Right lobe of liver (tissue), 6 donors: ENCODE measurements around the gene DBF4. TPM values are rescaled to one million over a fixed set of nuclear protein-coding genes. Genes with fewer than 3 reads are reported as not detected.
"Not testable (repeated sequence)": the region's sequence is repeated elsewhere in the genome, so short reads cannot be mapped to it uniquely, and the experiment has no call there.

ENCODE experiments used
- ATAC-seq, 4 donors: fragments of 200-7000 bp; cut with Tn5 transposase; one replicate each; pipeline ENCODE4 v1.9.1; 2020; ENCODE audit warnings: mild to moderate bottlenecking in 4 of 4, moderate library complexity in 4 of 4
- DNase-seq, 3 donors: peaks; one replicate each; pipeline ENCODE4 v3.0.0-alpha.2; 2020
- H3K27ac ChIP-seq, 3 donors: fragments of 200-600 bp; one replicate each; pipeline ENCODE4 v1.8.0; 2022
- H3K27me3 ChIP-seq, 2 donors: fragments of 200-600 bp; one replicate each; pipeline ENCODE4 v1.8.0; 2022
- H3K36me3 ChIP-seq, 4 donors: fragments of 200-600 bp; sonication (generic) in 1 of 4; one replicate each; pipeline versions ENCODE4 v1.5.1 to v1.8.0; 2017 to 2022; ENCODE audit warnings: control low read depth in 1 of 4
- H3K4me1 ChIP-seq, 4 donors: fragments of 200-600 bp; sonication (generic) in 1 of 4; one replicate each; pipeline versions ENCODE4 v1.5.1 to v1.8.0; 2017 to 2022; ENCODE audit warnings: control low read depth in 1 of 4
- H3K4me3 ChIP-seq, 3 donors: fragments of 200-600 bp; one replicate each; pipeline ENCODE4 v1.8.0; 2022
- H3K9me3 ChIP-seq, 4 donors: fragments of 200-600 bp; sonication (generic) in 1 of 4; one replicate each; pipeline versions ENCODE4 v1.5.1 to v1.8.0; 2017 to 2022; ENCODE audit warnings: control low read depth in 1 of 4
- POLR2A ChIP-seq: fragments of 450-650 bp; IDR thresholded peaks from one replicate; pipeline ENCODE4 v1.6.1; 2017; ENCODE audit warnings: antibody characterized with exemption, mild to moderate bottlenecking
- WGBS: methylation state at CpG from one replicate; pipeline ENCODE4 v1.1.6; 2018; ENCODE audit warnings: low coverage, low lambda C conversion rate; ENCODE audit not compliant: insufficient coverage; ENCODE audit errors: missing lambda C conversion rate; 5-methylcytosine and 5-hydroxymethylcytosine counted together
- intact Hi-C, 2 donors: fragments of 100-400 bp; cut with DNase I; formaldehyde crosslinking; loops; one replicate each; pipeline versions ENCODE4 v1.11.2 to v1.14.1; 2022
- total RNA-seq, 6 experiments: library from RNA; depleted of rRNA in 2 of 6; stranded (reverse); fragments of >200 nt in 2 of 6; fragmentation: NEBNext Ultra II Directional in 3 of 6; extraction: Animal tissue kit (Norgen Biotek cat#: 25700) in 3 of 6; gene quantifications; one replicate each; pipeline versions ENCODE4 v1.1.0 to v1.2.4, GENCODE V29; 2016 to 2023
- TF ChIP-seq, protein P1 (sequence below), 4 donors: fragments of 200-600 bp in 3 of 4; fragments of 450-650 bp in 1 of 4; IDR thresholded peaks; one replicate each; pipeline versions ENCODE4 v1.5.1 to v1.8.0; 2016 to 2022; ENCODE audit warnings: antibody characterized with exemption in 4 of 4, mild to moderate bottlenecking in 2 of 4
- donor health status: DM: no; HTN: yes; CAD: no.
- donor health status: DM: no; HTN: no; CAD: no.
- donor health status: DM: no; HTN: no; CAD: no.
- donor health status: DM: no; HTN: yes; CAD: no.
- donor health status: DM: no; HTN: yes; CAD: no.

DBF4 gene
- total RNA-seq, 6 experiments from 2014 or later: 2.3 to 7.6 (median 3.6) TPM

GRCh38 chr7:87919875-87920274 is 43.6 kb downstream of the DBF4 start:
- Histone ChIP-seq H3K9me3 (no peaks in the 10 kb centered on the region), H3K27ac (no peak overlapping the region), H3K27me3 (no peaks in the 10 kb centered on the region), H3K36me3 (no peaks in the 10 kb centered on the region), H3K4me3 (no peak overlapping the region), H3K4me1 (no peaks in the 10 kb centered on the region)
- no peak for ATAC-seq
- no peak for DNase-seq
- intact Hi-C loops: no loop called here
- 100% methylated on average over 1 of the region's 6 CpGs for WGBS
- TF ChIP-seq, protein P1, sequence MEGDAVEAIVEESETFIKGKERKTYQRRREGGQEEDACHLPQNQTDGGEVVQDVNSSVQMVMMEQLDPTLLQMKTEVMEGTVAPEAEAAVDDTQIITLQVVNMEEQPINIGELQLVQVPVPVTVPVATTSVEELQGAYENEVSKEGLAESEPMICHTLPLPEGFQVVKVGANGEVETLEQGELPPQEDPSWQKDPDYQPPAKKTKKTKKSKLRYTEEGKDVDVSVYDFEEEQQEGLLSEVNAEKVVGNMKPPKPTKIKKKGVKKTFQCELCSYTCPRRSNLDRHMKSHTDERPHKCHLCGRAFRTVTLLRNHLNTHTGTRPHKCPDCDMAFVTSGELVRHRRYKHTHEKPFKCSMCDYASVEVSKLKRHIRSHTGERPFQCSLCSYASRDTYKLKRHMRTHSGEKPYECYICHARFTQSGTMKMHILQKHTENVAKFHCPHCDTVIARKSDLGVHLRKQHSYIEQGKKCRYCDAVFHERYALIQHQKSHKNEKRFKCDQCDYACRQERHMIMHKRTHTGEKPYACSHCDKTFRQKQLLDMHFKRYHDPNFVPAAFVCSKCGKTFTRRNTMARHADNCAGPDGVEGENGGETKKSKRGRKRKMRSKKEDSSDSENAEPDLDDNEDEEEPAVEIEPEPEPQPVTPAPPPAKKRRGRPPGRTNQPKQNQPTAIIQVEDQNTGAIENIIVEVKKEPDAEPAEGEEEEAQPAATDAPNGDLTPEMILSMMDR (IDR thresholded peaks at IDR 0.05): no peak
- no peak for TF ChIP-seq POLR2A

DNA sequence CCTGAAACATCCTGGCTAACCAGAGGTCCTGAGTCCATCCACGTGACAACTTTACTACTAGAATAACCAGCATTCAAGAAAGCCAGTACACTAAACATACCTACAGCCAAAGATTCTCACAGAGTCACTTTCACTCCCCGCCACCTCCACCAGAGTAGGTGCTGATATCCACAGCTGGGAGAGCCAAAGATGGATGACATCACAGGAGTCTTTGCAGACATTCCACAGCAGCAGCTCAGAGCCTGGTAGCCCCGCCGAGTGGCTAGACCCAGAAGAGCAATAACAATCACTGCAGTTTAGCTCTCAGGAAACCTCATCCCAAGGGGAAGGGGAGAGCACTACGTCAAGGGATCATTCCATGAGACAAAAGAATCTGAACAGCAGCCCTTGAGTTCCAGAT is 44.3 kb downstream of the DBF4 start:
- intact Hi-C loops: no loop called here
- no peak overlapping the region for H3K4me3 ChIP-seq
- H3K4me1 ChIP-seq: no peaks in the 10 kb centered on the region
- WGBS: 74% methylated on average over 5 of the region's 5 CpGs
- H3K27ac ChIP-seq: no peak overlapping the region
- no peaks in the 10 kb centered on the region for H3K36me3 ChIP-seq
- no peaks in the 10 kb centered on the region for H3K9me3 ChIP-seq
- DNase-seq (no peak), ATAC-seq (no peak)
- H3K27me3 ChIP-seq: no peaks in the 10 kb centered on the region
- TF ChIP-seq POLR2A: no peak
- TF ChIP-seq, protein P1 (IDR thresholded peaks at IDR 0.05): no peak

DNA sequence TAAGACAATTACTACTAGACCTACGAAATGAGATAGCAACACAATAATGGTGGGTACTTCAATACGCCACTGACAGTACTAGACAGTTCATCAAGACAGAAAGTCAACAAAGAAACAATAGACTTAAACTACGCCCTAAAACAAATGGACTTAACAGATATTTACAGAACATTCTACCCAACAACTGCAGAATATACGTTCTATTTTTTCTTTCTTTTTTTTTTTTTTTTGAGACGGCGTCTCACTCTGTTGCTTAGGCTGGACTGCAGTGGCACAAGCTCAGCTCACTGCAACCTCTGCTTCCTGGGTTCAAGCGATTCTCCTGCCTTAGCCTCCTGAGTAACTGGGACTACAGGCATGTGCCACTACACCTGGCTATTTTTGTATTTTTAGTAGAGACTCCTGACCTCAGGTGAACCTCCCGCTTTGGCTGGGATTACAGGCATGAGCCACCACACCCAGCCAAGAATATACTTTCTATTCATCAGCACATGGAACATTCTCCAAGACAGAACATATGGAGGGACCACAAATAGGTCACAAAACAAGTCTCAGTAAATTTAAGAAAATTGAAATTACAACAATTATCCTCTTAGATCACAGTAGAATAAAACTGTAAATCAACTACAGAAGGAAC is 46.6 kb downstream of the DBF4 start:
- H3K9me3 ChIP-seq, H3K27ac ChIP-seq, intact Hi-C loops, H3K27me3 ChIP-seq, H3K4me3 ChIP-seq, ATAC-seq, DNase-seq, H3K36me3 ChIP-seq, H3K4me1 ChIP-seq: not testable (repeated sequence)
- WGBS: 86% methylated on average over 8 of the region's 8 CpGs

GRCh38 chr7:87926581-87927461 is 50.5 kb downstream of the DBF4 start:
- H3K27ac ChIP-seq: no peak overlapping the region
- DNase-seq (no peak), ATAC-seq (no peak)
- H3K4me1 ChIP-seq: no peaks in the 10 kb centered on the region
- no peak overlapping the region for H3K4me3 ChIP-seq
- no peaks in the 10 kb centered on the region for H3K36me3 ChIP-seq
- WGBS: 29% methylated on average over 3 of the region's 6 CpGs
- intact Hi-C loops: no loop called here
- H3K9me3 ChIP-seq: no peaks in the 10 kb centered on the region
- no peaks in the 10 kb centered on the region for H3K27me3 ChIP-seq
- TF ChIP-seq, protein P1 (IDR thresholded peaks at IDR 0.05): no peak
- no peak for TF ChIP-seq POLR2A

DNA sequence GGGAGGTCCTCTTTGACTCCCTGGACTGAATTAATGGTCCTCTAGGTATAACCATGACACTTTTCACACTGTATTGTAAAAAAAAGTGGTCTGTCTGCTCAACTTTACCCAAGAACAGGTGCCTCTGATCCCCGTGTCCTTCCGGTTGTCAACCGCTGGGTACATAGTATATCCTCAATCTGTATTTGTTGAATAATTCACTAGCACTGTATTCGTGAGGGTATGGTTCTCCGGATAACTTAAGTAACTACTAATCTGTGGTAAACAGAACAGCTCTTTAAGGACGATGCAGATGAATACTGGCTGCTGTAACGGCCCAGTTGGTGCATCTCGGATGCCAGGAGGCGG is 57.3 kb downstream of the DBF4 start:
- Histone ChIP-seq H3K4me3 (peak overlapping the region in 2 of 3 donors; percentile 57 to 66), H3K27ac (no peak overlapping the region), H3K36me3 (no peaks in the 10 kb centered on the region), H3K4me1 (peaks cover 0 to 7% (median 3%) of the 10 kb centered on the region in 4 donors), H3K27me3 (no peaks in the 10 kb centered on the region), H3K9me3 (no peaks in the 10 kb centered on the region)
- intact Hi-C loops: no loop called here
- 10% methylated on average over 9 of the region's 9 CpGs for WGBS
- ATAC-seq: no peak
- DNase-seq: no peak
- TF ChIP-seq, protein P1 (IDR thresholded peaks at IDR 0.05): no peak
- TF ChIP-seq POLR2A: no peak
